Measurements from ENCODE around the gene SLC28A1. TPM values are rescaled to one million over a fixed set of nuclear protein-coding genes. Genes with fewer than 3 reads are reported as not detected.

The SLC28A1 gene
- total RNA-seq, 1 experiment from 2014 or later: 0.13 TPM

DNA sequence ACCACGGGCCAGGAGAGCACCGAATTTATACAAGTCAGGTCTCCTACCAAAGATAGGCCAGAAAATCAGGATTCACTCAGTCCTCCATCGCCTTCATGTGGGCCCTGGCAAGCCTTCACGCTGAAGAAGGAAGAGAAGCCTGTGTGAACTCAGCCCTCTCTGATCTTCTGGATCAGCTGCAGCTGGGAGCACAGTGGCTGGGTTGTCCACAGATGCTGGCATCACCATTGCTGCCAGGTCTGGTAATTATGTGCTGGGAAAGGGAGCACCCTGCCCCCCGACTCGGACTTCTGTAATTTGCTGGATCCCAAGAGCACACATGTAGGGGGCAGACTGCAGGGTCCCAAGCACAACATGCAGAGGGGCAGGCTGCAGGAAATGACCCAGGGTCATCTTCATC is 84.8 kb downstream of the SLC28A1 start:
- TF ChIP-seq, protein P1, sequence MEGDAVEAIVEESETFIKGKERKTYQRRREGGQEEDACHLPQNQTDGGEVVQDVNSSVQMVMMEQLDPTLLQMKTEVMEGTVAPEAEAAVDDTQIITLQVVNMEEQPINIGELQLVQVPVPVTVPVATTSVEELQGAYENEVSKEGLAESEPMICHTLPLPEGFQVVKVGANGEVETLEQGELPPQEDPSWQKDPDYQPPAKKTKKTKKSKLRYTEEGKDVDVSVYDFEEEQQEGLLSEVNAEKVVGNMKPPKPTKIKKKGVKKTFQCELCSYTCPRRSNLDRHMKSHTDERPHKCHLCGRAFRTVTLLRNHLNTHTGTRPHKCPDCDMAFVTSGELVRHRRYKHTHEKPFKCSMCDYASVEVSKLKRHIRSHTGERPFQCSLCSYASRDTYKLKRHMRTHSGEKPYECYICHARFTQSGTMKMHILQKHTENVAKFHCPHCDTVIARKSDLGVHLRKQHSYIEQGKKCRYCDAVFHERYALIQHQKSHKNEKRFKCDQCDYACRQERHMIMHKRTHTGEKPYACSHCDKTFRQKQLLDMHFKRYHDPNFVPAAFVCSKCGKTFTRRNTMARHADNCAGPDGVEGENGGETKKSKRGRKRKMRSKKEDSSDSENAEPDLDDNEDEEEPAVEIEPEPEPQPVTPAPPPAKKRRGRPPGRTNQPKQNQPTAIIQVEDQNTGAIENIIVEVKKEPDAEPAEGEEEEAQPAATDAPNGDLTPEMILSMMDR (conservative IDR thresholded peaks at IDR 0.05): no peak
- Histone ChIP-seq H3K23ac (ENCODE audit: insufficient read length, low read depth, low read length) (no peak overlapping the region), H2BK120ac (ENCODE audit: low read depth, low read length, poor library complexity, severe bottlenecking) (no peak overlapping the region), H3K27ac (ENCODE audit: insufficient read length, low read depth, low read length) (no peak overlapping the region), H3T11ph (ENCODE audit: low read length) (no peak overlapping the region), H3K4ac (ENCODE audit: low read depth, low read length) (no peak overlapping the region), H3K79me1 (ENCODE audit: insufficient read depth, low read depth, low read length, poor library complexity, severe bottlenecking) (no peaks in the 10 kb centered on the region), H4K8ac (replicated peaks; ENCODE audit: insufficient read length, low read depth, low read length) (no peak overlapping the region), H3K18ac (ENCODE audit: insufficient read length, low read depth, low read length) (no peak overlapping the region), H2AK5ac (ENCODE audit: insufficient read length, low read length) (no peak overlapping the region), H3K4me2 (ENCODE audit: insufficient read depth, insufficient read length, low read length) (no peak overlapping the region), H2BK15ac (ENCODE audit: low read depth, low read length) (no peak overlapping the region), H3K23me2 (ENCODE audit: insufficient read length, low read depth, low read length, poor library complexity, severe bottlenecking) (no peaks in the 10 kb centered on the region), H2BK12ac (ENCODE audit: insufficient read length, low read depth, low read length) (no peak overlapping the region), H3K56ac (ENCODE audit: insufficient read length, low read depth, low read length) (no peak overlapping the region), H2AFZ (ENCODE audit: low read length) (no peak overlapping the region), H3K14ac (ENCODE audit: insufficient read depth, low read length) (no peak overlapping the region), H3K9me3 (ENCODE audit: control insufficient read depth, low read depth, low read length) (peaks cover 5% of the 10 kb centered on the region), H3K79me2 (ENCODE audit: insufficient read depth, low read length) (no peaks in the 10 kb centered on the region), H3K9ac (ENCODE audit: extremely low read depth, insufficient read length, low read length) (no peak overlapping the region), H3K27me3 (ENCODE audit: insufficient read depth, low read length) (no peaks in the 10 kb centered on the region), H4K91ac (ENCODE audit: insufficient read length, low read depth, low read length) (no peak overlapping the region), H4K20me1 (ENCODE audit: control insufficient read depth, insufficient read depth, insufficient read length) (no peaks in the 10 kb centered on the region), H2BK5ac (ENCODE audit: insufficient read length, low read length) (no peak overlapping the region), H3K4me1 (ENCODE audit: insufficient read depth, low read length) (peaks cover 6% of the 10 kb centered on the region; the same call in 1 of the 2 replicates), H4K5ac (ENCODE audit: insufficient read length, low read depth, low read length) (no peak overlapping the region), H2BK20ac (ENCODE audit: low read depth, low read length, poor library complexity, severe bottlenecking) (no peak overlapping the region)
- DNase-seq: no peak
- Mint-ChIP-seq H3K36me3 (ENCODE audit: insufficient read depth in 1 of 3, low read depth in 3 of 3) (peaks cover 11 to 23% (median 18%) of the 10 kb centered on the region in 3 experiments), H3K4me1 (peaks cover 11 to 12% of the 10 kb centered on the region in 2 experiments), H3K27ac (no peak overlapping the region), H3K9me3 (peaks cover 20% of the 10 kb centered on the region in 2 experiments), H3K4me3 (no peak overlapping the region), H3K27me3 (ENCODE audit: low read depth) (peaks cover 5% of the 10 kb centered on the region)
- no CpG with 5 or more reads among the region's 6 CpGs for WGBS (ENCODE audit: extremely low coverage, insufficient read length, low lambda C conversion rate)

All from H9 (cell line).